Measurements from ENCODE around the gene ABHD2.
"Not testable (repeated sequence)": the region's sequence is repeated elsewhere in the genome, so short reads cannot be mapped to it uniquely, and the experiment has no call there.

The ABHD2 gene

GRCh38 chr15:89074402-89075012 is 13.7 kb upstream of the ABHD2 start:
- H3K9me3 ChIP-seq (ENCODE audit: control insufficient read depth, low read length) = no peaks in the 10 kb centered on the region

GRCh38 chr15:89075101-89075640 is 13.1 kb upstream of the ABHD2 start:
- H3K4me3 ChIP-seq (ENCODE audit: insufficient read depth, low read depth, low read length, poor library complexity, severe bottlenecking) = no peak overlapping the region
- no peaks in the 10 kb centered on the region for H3K27me3 ChIP-seq (replicated peaks; ENCODE audit: control insufficient read depth, insufficient read depth, low read length, poor library complexity, severe bottlenecking)
- H3K36me3 ChIP-seq (ENCODE audit: control insufficient read depth, insufficient read depth, low read length) = no peaks in the 10 kb centered on the region
- H3K9me3 ChIP-seq (ENCODE audit: control insufficient read depth, low read length) = no peaks in the 10 kb centered on the region
- H3K4me1 ChIP-seq (ENCODE audit: control insufficient read depth, insufficient read depth, low read length, poor library complexity, severe bottlenecking) = no peaks in the 10 kb centered on the region
- DNase-seq = no peak
- no peak overlapping the region for H3K27ac ChIP-seq (ENCODE audit: insufficient read depth, low read length, poor library complexity, severe bottlenecking)

More at GRCh38 chr15:89074402-89075012, 13.7 kb upstream of the ABHD2 start:
- DNase-seq = no peak
- Histone ChIP-seq H3K36me3 (ENCODE audit: control insufficient read depth, insufficient read depth, low read length) (no peaks in the 10 kb centered on the region), H3K4me3 (ENCODE audit: insufficient read depth, low read depth, low read length, poor library complexity, severe bottlenecking) (no peak overlapping the region), H3K27me3 (replicated peaks; ENCODE audit: control insufficient read depth, insufficient read depth, low read length, poor library complexity, severe bottlenecking) (no peaks in the 10 kb centered on the region), H3K27ac (ENCODE audit: insufficient read depth, low read length, poor library complexity, severe bottlenecking) (no peak overlapping the region), H3K4me1 (ENCODE audit: control insufficient read depth, insufficient read depth, low read length, poor library complexity, severe bottlenecking) (no peaks in the 10 kb centered on the region)

- H3K4me3 ChIP-seq (ENCODE audit: insufficient read depth, low read depth, low read length, poor library complexity, severe bottlenecking) = no peak overlapping the region
- no peaks in the 10 kb centered on the region for H3K9me3 ChIP-seq (ENCODE audit: control insufficient read depth, low read length)
- no peak for DNase-seq
- no peaks in the 10 kb centered on the region for H3K4me1 ChIP-seq (ENCODE audit: control insufficient read depth, insufficient read depth, low read length, poor library complexity, severe bottlenecking)
- H3K27ac ChIP-seq (ENCODE audit: insufficient read depth, low read length, poor library complexity, severe bottlenecking) = no peak overlapping the region
- H3K27me3 ChIP-seq (replicated peaks; ENCODE audit: control insufficient read depth, insufficient read depth, low read length, poor library complexity, severe bottlenecking) = no peaks in the 10 kb centered on the region
- H3K36me3 ChIP-seq (ENCODE audit: control insufficient read depth, insufficient read depth, low read length) = no peaks in the 10 kb centered on the region
These were observed 12.4 kb upstream of the ABHD2 start for GRCh38 chr15:89075846-89076245.

- DNase-seq = no peak
- H3K4me3 ChIP-seq (ENCODE audit: insufficient read depth, low read depth, low read length, poor library complexity, severe bottlenecking) = no peak overlapping the region
- no peaks in the 10 kb centered on the region for H3K36me3 ChIP-seq (ENCODE audit: control insufficient read depth, insufficient read depth, low read length)
- H3K4me1 ChIP-seq (ENCODE audit: control insufficient read depth, insufficient read depth, low read length, poor library complexity, severe bottlenecking) = no peaks in the 10 kb centered on the region
- no peaks in the 10 kb centered on the region for H3K9me3 ChIP-seq (ENCODE audit: control insufficient read depth, low read length)
- no peaks in the 10 kb centered on the region for H3K27me3 ChIP-seq (replicated peaks; ENCODE audit: control insufficient read depth, insufficient read depth, low read length, poor library complexity, severe bottlenecking)
- no peak overlapping the region for H3K27ac ChIP-seq (ENCODE audit: insufficient read depth, low read length, poor library complexity, severe bottlenecking)
These were observed 10.5 kb upstream of the ABHD2 start for GRCh38 chr15:89077750-89078149.

GRCh38 chr15:89078851-89079810 is 9.1 kb upstream of the ABHD2 start:
- Histone ChIP-seq H3K27me3 (replicated peaks; ENCODE audit: control insufficient read depth, insufficient read depth, low read length, poor library complexity, severe bottlenecking) (no peaks in the 10 kb centered on the region), H3K36me3 (ENCODE audit: control insufficient read depth, insufficient read depth, low read length) (no peaks in the 10 kb centered on the region), H3K9me3 (ENCODE audit: control insufficient read depth, low read length) (no peaks in the 10 kb centered on the region), H3K4me3 (ENCODE audit: insufficient read depth, low read depth, low read length, poor library complexity, severe bottlenecking) (no peak overlapping the region), H3K4me1 (ENCODE audit: control insufficient read depth, insufficient read depth, low read length, poor library complexity, severe bottlenecking) (no peaks in the 10 kb centered on the region), H3K27ac (ENCODE audit: insufficient read depth, low read length, poor library complexity, severe bottlenecking) (no peak overlapping the region)
- DNase-seq = no peak

GRCh38 chr15:89081878-89082277 is 6.4 kb upstream of the ABHD2 start:
- Histone ChIP-seq H3K4me1 (ENCODE audit: control insufficient read depth, insufficient read depth, low read length, poor library complexity, severe bottlenecking) (no peaks in the 10 kb centered on the region), H3K27ac (ENCODE audit: insufficient read depth, low read length, poor library complexity, severe bottlenecking) (no peak overlapping the region), H3K9me3 (ENCODE audit: control insufficient read depth, low read length) (no peaks in the 10 kb centered on the region), H3K27me3 (replicated peaks; ENCODE audit: control insufficient read depth, insufficient read depth, low read length, poor library complexity, severe bottlenecking) (no peaks in the 10 kb centered on the region), H3K4me3 (ENCODE audit: insufficient read depth, low read depth, low read length, poor library complexity, severe bottlenecking) (no peak overlapping the region), H3K36me3 (ENCODE audit: control insufficient read depth, insufficient read depth, low read length) (no peaks in the 10 kb centered on the region)
- DNase-seq = no peak

GRCh38 chr15:89083246-89083645 is 5.0 kb upstream of the ABHD2 start:
- Histone ChIP-seq H3K27ac (ENCODE audit: insufficient read depth, low read length, poor library complexity, severe bottlenecking) (no peak overlapping the region), H3K27me3 (replicated peaks; ENCODE audit: control insufficient read depth, insufficient read depth, low read length, poor library complexity, severe bottlenecking) (no peaks in the 10 kb centered on the region), H3K4me1 (ENCODE audit: control insufficient read depth, insufficient read depth, low read length, poor library complexity, severe bottlenecking) (peaks cover 4% of the 10 kb centered on the region), H3K9me3 (ENCODE audit: control insufficient read depth, low read length) (no peaks in the 10 kb centered on the region), H3K4me3 (ENCODE audit: insufficient read depth, low read depth, low read length, poor library complexity, severe bottlenecking) (no peak overlapping the region), H3K36me3 (ENCODE audit: control insufficient read depth, insufficient read depth, low read length) (no peaks in the 10 kb centered on the region)
- no peak for DNase-seq

- H3K36me3 ChIP-seq (ENCODE audit: control insufficient read depth, insufficient read depth, low read length) = no peaks in the 10 kb centered on the region
- no peaks in the 10 kb centered on the region for H3K27me3 ChIP-seq (replicated peaks; ENCODE audit: control insufficient read depth, insufficient read depth, low read length, poor library complexity, severe bottlenecking)
- H3K4me3 ChIP-seq (ENCODE audit: insufficient read depth, low read depth, low read length, poor library complexity, severe bottlenecking) = no peak overlapping the region
- DNase-seq = no peak
- no peaks in the 10 kb centered on the region for H3K9me3 ChIP-seq (ENCODE audit: control insufficient read depth, low read length)
- no peak overlapping the region for H3K27ac ChIP-seq (ENCODE audit: insufficient read depth, low read length, poor library complexity, severe bottlenecking)
- peaks cover 21% of the 10 kb centered on the region for H3K4me1 ChIP-seq (ENCODE audit: control insufficient read depth, insufficient read depth, low read length, poor library complexity, severe bottlenecking)
These were observed 2.8 kb upstream of the ABHD2 start for GRCh38 chr15:89085289-89085926.

- peaks cover 26% of the 10 kb centered on the region for H3K4me1 ChIP-seq (ENCODE audit: control insufficient read depth, insufficient read depth, low read length, poor library complexity, severe bottlenecking)
- H3K27me3 ChIP-seq (replicated peaks; ENCODE audit: control insufficient read depth, insufficient read depth, low read length, poor library complexity, severe bottlenecking); H3K9me3 ChIP-seq (ENCODE audit: control insufficient read depth, low read length); H3K27ac ChIP-seq (ENCODE audit: insufficient read depth, low read length, poor library complexity, severe bottlenecking); H3K36me3 ChIP-seq (ENCODE audit: control insufficient read depth, insufficient read depth, low read length); H3K4me3 ChIP-seq (ENCODE audit: insufficient read depth, low read depth, low read length, poor library complexity, severe bottlenecking); DNase-seq: not testable (repeated sequence)
These were observed 2.3 kb upstream of the ABHD2 start for GRCh38 chr15:89085933-89086332.
